HL-60 (cell line): Measurements from ENCODE around the gene PACRG.

ENCODE experiments used
- GABPA ChIP-seq: IDR thresholded peaks from 2 replicates; pipeline ENCODE4 v1.6.1; 2012; ENCODE audit warnings: low read depth
- POLR2AphosphoS5 ChIP-seq: IDR thresholded peaks from 2 replicates; pipeline ENCODE4 v1.6.1; 2012; ENCODE audit warnings: low read depth
- REST ChIP-seq: IDR thresholded peaks from 2 replicates; pipeline ENCODE4 v1.6.1; 2012; ENCODE audit warnings: low read depth; ENCODE audit not compliant: insufficient replicate concordance
- SPI1 ChIP-seq: IDR thresholded peaks from 2 replicates; pipeline ENCODE4 v1.6.1; 2012; ENCODE audit warnings: low read depth, mild to moderate bottlenecking, borderline replicate concordance
- TF ChIP-seq, protein P1 (sequence below): IDR thresholded peaks from one replicate; pipeline ENCODE4 v1.5.1; 2011; ENCODE audit warnings: low read length, control low read depth, inconsistent platforms; ENCODE audit not compliant: insufficient read depth

- TF ChIP-seq, protein P1, sequence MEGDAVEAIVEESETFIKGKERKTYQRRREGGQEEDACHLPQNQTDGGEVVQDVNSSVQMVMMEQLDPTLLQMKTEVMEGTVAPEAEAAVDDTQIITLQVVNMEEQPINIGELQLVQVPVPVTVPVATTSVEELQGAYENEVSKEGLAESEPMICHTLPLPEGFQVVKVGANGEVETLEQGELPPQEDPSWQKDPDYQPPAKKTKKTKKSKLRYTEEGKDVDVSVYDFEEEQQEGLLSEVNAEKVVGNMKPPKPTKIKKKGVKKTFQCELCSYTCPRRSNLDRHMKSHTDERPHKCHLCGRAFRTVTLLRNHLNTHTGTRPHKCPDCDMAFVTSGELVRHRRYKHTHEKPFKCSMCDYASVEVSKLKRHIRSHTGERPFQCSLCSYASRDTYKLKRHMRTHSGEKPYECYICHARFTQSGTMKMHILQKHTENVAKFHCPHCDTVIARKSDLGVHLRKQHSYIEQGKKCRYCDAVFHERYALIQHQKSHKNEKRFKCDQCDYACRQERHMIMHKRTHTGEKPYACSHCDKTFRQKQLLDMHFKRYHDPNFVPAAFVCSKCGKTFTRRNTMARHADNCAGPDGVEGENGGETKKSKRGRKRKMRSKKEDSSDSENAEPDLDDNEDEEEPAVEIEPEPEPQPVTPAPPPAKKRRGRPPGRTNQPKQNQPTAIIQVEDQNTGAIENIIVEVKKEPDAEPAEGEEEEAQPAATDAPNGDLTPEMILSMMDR: no peak
- no peak for TF ChIP-seq POLR2AphosphoS5
- no peak for TF ChIP-seq REST
- TF ChIP-seq GABPA: no peak
- TF ChIP-seq SPI1: no peak
These were observed 16.4 kb upstream of the PACRG start for GRCh38 chr6:162711376-162711775.
